ENCODE measurements around the gene ANKRD12.

The ANKRD12 gene

DNA sequence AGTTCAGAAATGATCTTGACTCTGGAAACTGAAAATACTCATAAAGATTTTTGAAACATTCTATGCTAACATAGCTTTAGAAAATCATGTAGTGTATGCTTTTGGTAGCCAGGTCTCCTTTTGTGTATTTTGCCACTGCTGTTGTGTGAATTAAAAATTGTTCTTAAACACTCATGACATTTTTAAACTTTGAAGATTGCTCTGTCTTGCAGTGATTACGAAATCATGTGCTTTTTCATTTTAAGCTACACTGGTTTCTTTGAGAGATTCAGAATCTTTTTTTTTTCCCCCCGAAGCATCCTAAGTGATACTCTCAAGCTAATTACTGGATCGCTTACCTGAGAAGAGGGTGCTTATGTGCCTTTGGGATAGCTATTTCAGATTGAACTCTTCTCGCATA lies 60.0 kb downstream of the ANKRD12 start:
- TF ChIP-seq CTCF (IDR thresholded peaks at IDR 0.05; ENCODE audit: insufficient read depth, low read depth, low read length, missing control alignments) = no peak
- DNase-seq (ENCODE audit: low read depth) = no peak
- no peak overlapping the region for H3K4me3 ChIP-seq (ENCODE audit: low read depth, low read length)

- H3K4me3 ChIP-seq (ENCODE audit: low read depth, low read length) = no peak overlapping the region
- no peak for DNase-seq (ENCODE audit: low read depth)
- TF ChIP-seq CTCF (IDR thresholded peaks at IDR 0.05; ENCODE audit: insufficient read depth, low read depth, low read length, missing control alignments) = no peak
Observed at GRCh38 chr18:9199681-9200080, 63.1 kb downstream of the ANKRD12 start.

DNA sequence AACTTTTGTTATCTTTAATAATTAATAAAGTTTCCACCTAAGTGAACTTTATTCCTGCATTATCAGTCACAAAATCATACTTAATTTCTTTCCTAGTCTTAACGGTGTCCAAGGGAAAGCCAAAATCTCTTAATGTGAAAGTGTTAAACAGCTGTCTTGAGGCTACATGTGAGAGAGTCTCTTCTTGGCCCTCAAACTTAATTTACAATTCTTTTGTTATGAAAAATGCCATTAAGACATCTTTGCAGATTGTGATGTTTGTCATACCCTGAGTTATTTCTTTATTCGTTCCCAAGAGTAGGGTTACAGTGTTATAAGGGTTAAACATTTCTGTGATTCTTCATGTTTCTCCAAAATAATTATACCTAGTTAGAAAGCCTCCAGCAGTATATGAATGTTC lies 64.6 kb downstream of the ANKRD12 start:
- TF ChIP-seq CTCF (IDR thresholded peaks at IDR 0.05; ENCODE audit: insufficient read depth, low read depth, low read length, missing control alignments) = no peak
- no peak for DNase-seq (ENCODE audit: low read depth)
- H3K4me3 ChIP-seq (ENCODE audit: low read depth, low read length) = no peak overlapping the region

- TF ChIP-seq CTCF (IDR thresholded peaks at IDR 0.05; ENCODE audit: insufficient read depth, low read depth, low read length, missing control alignments) = no peak
- DNase-seq (ENCODE audit: low read depth) = no peak
- H3K4me3 ChIP-seq (ENCODE audit: low read depth, low read length) = no peak overlapping the region
Observed at GRCh38 chr18:9204659-9205058, 68.1 kb downstream of the ANKRD12 start.

DNA sequence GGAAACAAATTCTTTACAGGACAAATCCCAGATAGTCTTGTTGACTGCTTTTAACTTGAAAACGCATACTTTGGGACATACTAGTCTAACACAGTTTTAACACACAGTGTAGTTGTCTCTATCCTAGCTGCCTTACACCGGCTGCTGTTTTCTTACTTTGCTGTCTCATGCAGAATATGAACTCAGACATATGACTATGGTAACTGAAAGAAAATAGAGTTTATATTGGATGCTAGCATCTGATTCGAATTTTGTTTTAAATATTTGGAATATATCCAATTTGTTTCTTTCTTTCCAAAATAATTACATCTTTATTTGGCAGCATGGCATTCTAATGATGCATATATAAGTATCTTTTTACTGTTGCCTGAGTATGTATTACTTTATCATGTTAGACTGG lies 69.8 kb downstream of the ANKRD12 start:
- no peak overlapping the region for H3K4me3 ChIP-seq (ENCODE audit: low read depth, low read length)
- DNase-seq (ENCODE audit: low read depth) = no peak
- no peak for TF ChIP-seq CTCF (IDR thresholded peaks at IDR 0.05; ENCODE audit: insufficient read depth, low read depth, low read length, missing control alignments)

DNA sequence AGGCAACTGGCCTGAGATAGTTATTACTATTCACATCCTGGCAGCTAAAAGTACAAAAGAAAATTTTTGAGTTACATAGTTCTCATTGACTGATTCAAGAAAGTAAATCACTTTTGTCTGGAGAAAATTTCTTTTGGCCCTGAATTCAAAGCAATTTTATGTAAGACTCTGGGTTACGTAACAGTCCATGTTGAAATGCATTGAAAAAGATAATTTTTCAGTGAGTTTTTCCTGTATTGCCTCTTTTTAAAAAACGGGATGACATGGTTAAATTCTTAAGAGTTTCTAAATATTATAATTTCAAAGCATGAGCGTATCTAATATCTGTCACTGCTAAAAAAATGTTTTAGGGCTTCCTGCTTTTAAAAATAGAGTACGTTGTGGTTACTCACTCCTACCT lies 72.7 kb downstream of the ANKRD12 start:
- no peak for DNase-seq (ENCODE audit: low read depth)
- no peak overlapping the region for H3K4me3 ChIP-seq (ENCODE audit: low read depth, low read length)
- TF ChIP-seq CTCF (IDR thresholded peaks at IDR 0.05; ENCODE audit: insufficient read depth, low read depth, low read length, missing control alignments) = no peak

- no peak for DNase-seq (ENCODE audit: low read depth)
- no peak for TF ChIP-seq CTCF (IDR thresholded peaks at IDR 0.05; ENCODE audit: insufficient read depth, low read depth, low read length, missing control alignments)
- no peak overlapping the region for H3K4me3 ChIP-seq (ENCODE audit: low read depth, low read length)
Observed at GRCh38 chr18:9210966-9211365, 74.4 kb downstream of the ANKRD12 start.
